HG02885 (cell line): Measurements from ENCODE around the gene KCNJ12.

ENCODE experiments used
- ATAC-seq: cut with Tn5 transposase; IDR thresholded peaks from one replicate; pipeline ENCODE4 v1.9.1; 2021; ENCODE audit warnings: mild to moderate bottlenecking; ENCODE audit not compliant: unreplicated experiment, poor library complexity

The KCNJ12 gene

GRCh38 chr17:21363776-21364642 lies 12.1 kb upstream of the KCNJ12 start:
- ATAC-seq, result no peak

GRCh38 chr17:21365016-21365415 lies 11.1 kb upstream of the KCNJ12 start:
- ATAC-seq, result no peak

- ATAC-seq, result no peak
These were observed 7.5 kb upstream of the KCNJ12 start for GRCh38 chr17:21368545-21369246.

GRCh38 chr17:21369395-21369794 lies 6.8 kb upstream of the KCNJ12 start:
- no peak for ATAC-seq

- no peak for ATAC-seq
These were observed 5.7 kb upstream of the KCNJ12 start for GRCh38 chr17:21370430-21370829.

- no peak for ATAC-seq
These were observed 4.6 kb upstream of the KCNJ12 start for GRCh38 chr17:21371511-21372081.

- ATAC-seq, result no peak
These were observed 3.8 kb upstream of the KCNJ12 start for GRCh38 chr17:21372256-21372954.

- no peak for ATAC-seq
These were observed 3.1 kb upstream of the KCNJ12 start for GRCh38 chr17:21373036-21373435.

GRCh38 chr17:21373696-21374440 lies 2.3 kb upstream of the KCNJ12 start:
- ATAC-seq, result no peak

GRCh38 chr17:21374441-21375161 lies 1.6 kb upstream of the KCNJ12 start:
- ATAC-seq, result no peak

- no peak for ATAC-seq
These were observed 996 bp upstream of the KCNJ12 start for GRCh38 chr17:21375162-21375560.

- ATAC-seq, result no peak
These were observed 438 bp upstream of the KCNJ12 start for GRCh38 chr17:21375757-21376080.

GRCh38 chr17:21376759-21377690 lies 868 bp downstream of the KCNJ12 start:
- ATAC-seq, result no peak

GRCh38 chr17:21377705-21378396 lies 1.7 kb downstream of the KCNJ12 start:
- ATAC-seq, result no peak

GRCh38 chr17:21378553-21378952 lies 2.4 kb downstream of the KCNJ12 start:
- ATAC-seq, result no peak

GRCh38 chr17:21379080-21379711 lies 3.0 kb downstream of the KCNJ12 start:
- no peak for ATAC-seq

GRCh38 chr17:21380659-21381058 lies 4.5 kb downstream of the KCNJ12 start:
- no peak for ATAC-seq
